GM18873 (cell line): ENCODE data around the gene C1GALT1.
A peak's percentile ranks its signal among the peaks of the same experiment; 100 is the strongest.
"Not testable (repeated sequence)": the region's sequence is repeated elsewhere in the genome, so short reads cannot be mapped to it uniquely, and the experiment has no call there.

Source experiments
- ATAC-seq: cut with Tn5 transposase; IDR thresholded peaks from one replicate; pipeline ENCODE4 v1.9.1; 2021; ENCODE audit warnings: mild to moderate bottlenecking, moderate library complexity, moderate number of reproducible peaks; ENCODE audit not compliant: unreplicated experiment, low FRiP score

Gene C1GALT1

DNA sequence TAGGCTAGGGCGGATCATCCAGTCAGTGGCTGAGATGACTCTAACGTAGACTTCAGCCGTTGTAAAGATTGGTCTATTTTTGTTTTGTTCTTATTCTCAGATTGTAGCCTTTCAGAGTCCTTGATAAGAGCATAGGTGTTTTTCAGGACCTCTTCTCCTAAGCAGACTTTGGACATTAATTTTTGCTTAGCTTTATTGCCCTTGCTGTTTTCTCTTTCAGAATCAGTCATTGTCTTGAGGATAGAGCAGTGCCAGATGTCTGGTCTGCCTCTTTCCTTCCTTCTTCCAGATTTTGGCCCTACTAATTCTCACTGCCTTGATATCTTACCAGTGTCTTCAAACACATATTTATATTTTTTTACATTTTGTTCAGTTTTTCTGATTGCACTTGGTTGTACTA is 49.5 kb downstream of the C1GALT1 start:
- ATAC-seq: no peak

DNA sequence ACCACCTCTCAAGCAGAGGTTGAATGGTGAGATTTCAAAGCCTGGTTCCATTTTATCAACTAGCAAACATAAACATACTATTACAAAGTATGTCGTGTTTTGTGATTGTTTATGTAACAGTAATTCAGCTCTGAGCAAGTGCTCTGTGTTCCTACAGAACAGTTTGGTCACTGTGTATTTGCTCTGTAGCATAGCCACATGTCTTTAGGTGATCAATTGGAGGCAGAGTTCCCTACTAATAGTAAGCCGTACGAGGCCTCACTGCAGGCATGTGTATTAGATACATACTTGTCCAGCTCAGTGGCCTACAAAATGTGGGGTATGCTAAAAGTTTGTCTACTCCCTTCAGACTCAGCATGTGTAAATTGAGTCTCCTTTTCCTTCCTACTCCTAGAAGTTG is 53.0 kb downstream of the C1GALT1 start:
- ATAC-seq: no peak

- no peak for ATAC-seq
Observed at GRCh38 chr7:7236041-7236440, 53.7 kb downstream of the C1GALT1 start.

- ATAC-seq: no peak
Observed at GRCh38 chr7:7237201-7237977, 55.0 kb downstream of the C1GALT1 start.

- no peak for ATAC-seq
Observed at GRCh38 chr7:7237978-7238267, 55.6 kb downstream of the C1GALT1 start.

DNA sequence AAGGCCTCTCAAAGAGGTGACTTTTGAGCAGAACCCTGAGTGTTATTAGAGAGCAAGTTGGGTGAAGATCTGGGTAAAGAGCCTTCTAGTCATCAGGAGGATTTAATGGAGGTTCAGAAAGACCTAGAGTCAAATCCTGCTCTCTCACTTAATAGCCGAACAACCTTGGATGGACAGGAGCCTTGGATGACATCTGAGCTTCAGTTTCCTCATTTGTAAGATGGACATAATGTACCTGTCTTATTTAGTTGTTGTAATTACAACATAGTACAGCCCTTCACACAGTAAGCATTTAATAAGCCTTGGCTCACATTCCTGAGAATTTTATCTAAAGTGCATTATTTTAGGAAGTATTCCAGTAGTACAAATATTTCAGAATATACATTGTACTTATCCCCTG is 57.0 kb downstream of the C1GALT1 start:
- no peak for ATAC-seq

- no peak for ATAC-seq
Observed at GRCh38 chr7:7242899-7243298, 60.6 kb downstream of the C1GALT1 start.

- not testable (repeated sequence) for ATAC-seq
Observed at GRCh38 chr7:7245233-7245632, 62.9 kb downstream of the C1GALT1 start.

- no peak for ATAC-seq
Observed at GRCh38 chr7:7246223-7246622, 63.9 kb downstream of the C1GALT1 start.

DNA sequence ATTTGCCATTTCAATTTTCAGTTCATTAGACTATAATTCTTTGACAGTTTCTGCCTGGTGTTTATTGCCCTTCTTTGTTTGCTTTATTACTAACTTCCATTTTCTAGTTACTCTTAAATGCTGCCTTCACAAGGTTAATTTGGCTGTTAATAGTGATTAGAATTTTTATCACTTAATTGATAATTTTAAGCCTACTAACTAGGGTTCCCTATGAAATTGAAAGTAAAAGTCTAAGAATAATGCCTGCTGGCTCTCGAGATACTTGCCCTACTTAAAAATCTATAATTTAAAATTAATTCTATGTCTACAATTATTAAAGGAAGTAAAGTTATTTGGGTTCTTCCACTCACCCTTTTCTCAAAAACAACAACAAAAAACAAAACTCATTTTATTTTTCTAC is 65.3 kb downstream of the C1GALT1 start:
- no peak for ATAC-seq

- no peak for ATAC-seq
Observed at GRCh38 chr7:7249814-7250213, 67.5 kb downstream of the C1GALT1 start.

- ATAC-seq: peak; percentile 96
Observed at GRCh38 chr7:7251742-7252141, 69.4 kb downstream of the C1GALT1 start.

DNA sequence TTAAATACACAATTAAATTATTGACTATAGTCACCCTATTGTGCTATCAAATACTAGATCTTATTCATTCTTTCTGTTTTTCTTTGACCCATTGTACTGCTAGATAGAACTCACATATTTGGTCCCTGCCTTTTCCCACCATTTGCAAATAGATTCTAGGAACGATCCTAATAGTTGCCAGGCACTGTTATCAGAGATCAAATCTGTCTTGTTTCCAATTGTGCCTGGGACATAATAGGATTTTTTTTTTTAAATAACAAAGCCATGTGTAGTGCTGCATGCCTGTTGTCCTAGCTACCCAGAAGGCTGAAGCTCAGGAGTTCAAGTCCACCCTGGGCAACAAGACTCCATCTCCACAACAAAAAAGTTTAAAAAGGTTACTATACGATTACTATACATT is 72.0 kb downstream of the C1GALT1 start:
- no peak for ATAC-seq

DNA sequence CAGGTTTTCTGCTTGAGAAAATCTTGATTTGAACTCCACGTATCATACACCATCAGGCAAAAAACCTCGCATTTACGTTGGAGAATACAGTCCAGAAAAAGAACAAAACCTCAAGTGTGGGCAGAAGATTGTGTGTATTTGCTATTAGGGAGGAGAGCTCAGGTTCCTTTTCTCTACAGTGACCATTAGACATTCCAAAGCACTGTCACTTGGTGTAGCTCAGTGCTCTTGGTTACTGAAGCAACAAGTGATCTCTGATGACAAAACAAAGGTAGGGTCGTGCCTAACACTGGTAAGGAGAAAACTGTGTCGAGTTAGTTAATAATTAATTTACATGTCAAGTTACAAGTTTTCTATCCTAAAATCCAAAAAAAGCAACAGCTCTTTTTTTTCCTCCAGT is 72.6 kb downstream of the C1GALT1 start:
- no peak for ATAC-seq

- ATAC-seq: no peak
Observed at GRCh38 chr7:7256731-7257274, 74.5 kb downstream of the C1GALT1 start.

DNA sequence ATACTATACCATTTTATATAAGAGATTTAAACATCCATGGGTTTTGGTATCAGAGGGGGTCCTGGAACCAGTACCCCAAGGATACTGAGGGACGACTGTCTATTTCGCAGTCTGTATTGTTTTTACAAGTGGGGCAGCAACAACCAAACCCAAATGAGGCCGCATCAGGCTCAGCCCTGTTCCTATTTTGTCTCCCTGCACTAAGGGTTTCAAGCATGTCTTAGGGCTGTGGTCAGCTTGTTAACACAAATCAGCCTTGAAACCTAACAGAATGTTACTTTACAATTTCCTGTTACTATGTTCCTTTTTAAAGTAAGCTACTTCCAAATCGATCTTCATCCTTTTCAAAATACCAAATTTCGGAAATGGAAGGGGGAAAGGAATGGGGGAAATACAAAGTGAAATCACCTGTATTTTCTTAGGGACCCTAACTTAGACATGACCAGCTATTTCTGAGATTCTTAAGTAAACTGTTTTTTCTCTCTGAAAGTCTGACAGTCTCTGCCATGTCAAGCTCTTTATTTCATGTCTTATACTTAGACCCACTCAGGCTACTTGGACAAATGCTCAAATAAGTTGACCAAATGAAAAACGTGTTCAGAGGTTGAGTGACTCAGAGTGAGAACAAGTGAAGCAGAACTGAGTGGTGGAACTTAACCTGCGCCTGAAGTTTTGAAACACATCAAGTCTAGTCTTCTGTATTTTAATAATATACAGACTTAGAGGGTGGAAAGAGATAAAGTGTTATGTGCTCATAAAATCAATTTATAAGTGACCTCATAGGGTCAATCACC is 75.8 kb downstream of the C1GALT1 start:
- ATAC-seq: peak; percentile 85

DNA sequence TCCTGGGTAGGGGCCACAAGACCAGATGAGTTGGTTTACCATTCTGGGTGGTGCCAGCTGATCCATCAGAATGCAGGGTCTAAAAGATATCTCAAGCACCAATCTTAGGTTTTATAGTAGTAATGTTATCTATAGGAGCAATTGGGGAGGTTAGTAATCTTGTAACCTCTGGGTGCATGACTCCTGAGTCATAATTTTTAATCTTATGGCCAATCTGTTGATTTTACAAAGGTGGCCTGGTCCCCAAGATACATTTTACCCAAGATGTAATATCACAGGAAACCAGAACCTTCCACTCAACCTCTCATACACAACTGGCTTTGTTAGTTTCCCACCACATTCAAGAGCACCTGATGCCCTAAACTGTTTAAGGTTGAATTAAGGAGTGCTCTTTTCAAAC is 79.5 kb downstream of the C1GALT1 start:
- ATAC-seq: no peak

DNA sequence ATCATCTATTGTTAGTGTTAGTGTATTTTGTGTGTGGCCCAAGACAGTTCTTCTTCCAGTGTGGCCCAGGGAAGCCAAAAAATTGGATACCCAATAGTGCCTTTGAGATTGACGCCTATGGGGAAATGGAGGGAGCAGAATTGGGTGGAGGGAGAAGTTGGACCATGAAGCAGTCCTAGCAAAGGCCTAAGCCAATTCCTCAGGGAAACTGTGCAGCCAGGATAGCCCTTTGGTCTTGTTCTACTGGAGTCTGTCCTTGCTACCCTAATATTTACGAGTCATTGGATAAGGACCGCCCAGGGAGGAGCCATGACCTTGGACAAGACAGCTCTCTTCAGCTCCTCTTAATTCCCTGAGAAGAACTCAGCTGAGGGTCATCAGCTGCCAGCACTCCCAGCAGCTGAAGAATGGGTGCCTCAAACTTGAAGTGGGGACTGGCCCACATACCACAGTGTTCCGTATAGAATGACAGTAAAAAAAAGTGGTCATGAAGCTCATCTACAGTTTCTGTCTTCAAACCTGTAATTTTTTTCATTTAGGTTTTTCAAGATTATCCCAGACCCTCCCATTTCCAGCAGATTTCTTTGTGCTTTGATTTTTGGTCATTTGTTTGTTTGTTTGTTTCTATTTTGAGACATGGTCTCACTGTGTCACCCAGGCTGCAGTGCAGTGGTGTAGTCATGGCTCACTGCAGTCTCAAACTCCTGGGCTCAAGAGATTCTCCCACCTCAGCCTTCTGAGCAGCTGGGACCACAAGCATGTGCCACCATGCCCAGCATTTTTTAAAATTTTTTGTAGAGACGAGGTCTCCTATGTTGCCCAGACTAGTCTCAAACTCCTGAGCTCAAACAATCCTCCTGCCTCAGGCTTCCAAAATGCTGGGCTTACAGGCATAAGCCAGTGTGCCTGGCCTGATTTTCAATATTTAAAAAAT is 81.2 kb downstream of the C1GALT1 start:
- ATAC-seq: no peak

- no peak for ATAC-seq
Observed at GRCh38 chr7:7264306-7265040, 82.1 kb downstream of the C1GALT1 start.
